ENCODE data around the gene MRPL2.
"Not testable (repeated sequence)": the region's sequence is repeated elsewhere in the genome, so short reads cannot be mapped to it uniquely, and the experiment has no call there.

The MRPL2 gene

DNA sequence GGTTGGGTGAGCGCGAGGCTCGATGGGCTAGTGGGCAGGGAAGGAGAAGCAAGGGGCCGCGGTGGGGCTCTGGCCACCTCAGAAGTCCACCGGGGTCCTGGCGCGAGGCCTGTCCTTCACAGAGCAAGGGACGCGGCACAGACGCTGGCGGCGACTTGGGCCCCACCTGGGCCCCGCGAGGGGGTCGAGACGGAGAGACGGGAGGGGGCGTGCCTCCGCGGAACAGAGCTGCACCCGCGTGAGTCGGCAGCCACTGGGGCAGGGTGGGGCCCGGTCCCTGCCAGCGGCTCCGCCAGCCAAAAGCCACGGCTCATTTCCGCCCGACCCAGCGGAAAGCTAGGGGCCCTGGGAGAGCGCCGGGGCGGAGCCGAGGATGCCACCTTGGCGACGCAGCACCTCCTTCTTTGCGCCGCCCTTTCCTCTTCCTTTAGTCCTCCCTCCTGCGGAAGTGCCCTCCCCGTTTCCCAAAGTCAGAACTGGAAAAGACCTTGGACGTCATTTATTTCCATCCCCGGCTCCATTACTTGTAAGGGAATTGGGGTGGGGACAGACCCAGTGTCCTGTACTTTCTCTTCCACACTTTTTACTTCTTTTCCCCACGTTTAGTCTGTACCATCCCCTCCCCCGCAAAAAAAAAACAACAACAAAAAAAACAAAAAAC lies 5.6 kb downstream of the MRPL2 start, which contains the start of gene CUL7:
CUL7 (minus strand) TSS at position 307 of the 661 bp plus-strand sequence. CDS start 1,063 bp downstream, outside the sequence.
- in situ Hi-C loops (cut with MboI; ENCODE audit: low sequenced_read_pairs): no loop called here

DNA sequence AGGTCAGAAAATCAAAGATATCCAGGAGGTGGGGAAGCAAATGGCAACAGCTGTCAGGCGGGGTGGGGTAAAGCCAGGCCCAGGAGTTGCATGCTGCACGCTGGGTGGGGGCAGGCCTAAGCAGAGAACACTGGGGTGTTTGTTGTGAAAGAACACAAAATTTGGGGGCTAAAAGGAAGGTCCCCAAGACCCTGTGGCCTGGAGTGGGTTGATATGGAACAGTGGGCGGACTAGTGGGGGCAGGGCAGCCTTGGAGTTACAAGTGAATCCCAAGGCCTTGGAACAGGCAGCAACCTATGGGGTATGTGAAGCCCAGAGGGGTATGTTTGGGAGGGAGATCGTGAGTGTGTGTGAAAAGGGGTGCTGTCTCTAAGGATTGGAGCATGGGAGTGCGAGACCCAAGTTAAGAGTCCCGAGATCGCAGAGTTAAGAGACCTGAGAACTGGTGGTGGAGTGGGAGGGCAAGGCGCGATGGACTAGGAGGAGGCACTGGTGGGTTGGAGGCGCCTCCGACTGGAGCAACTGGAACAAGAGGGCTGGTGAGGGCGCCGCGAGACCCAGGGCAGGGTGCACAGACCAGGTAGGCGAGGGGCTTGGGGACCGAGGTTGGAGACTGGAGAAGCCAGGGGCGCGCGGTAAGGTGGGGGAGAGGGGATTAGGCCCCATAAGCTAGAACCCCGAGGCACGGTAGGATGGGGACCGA lies 6.2 kb downstream of the MRPL2 start:
- in situ Hi-C loops (cut with MboI; ENCODE audit: low sequenced_read_pairs): no loop called here

DNA sequence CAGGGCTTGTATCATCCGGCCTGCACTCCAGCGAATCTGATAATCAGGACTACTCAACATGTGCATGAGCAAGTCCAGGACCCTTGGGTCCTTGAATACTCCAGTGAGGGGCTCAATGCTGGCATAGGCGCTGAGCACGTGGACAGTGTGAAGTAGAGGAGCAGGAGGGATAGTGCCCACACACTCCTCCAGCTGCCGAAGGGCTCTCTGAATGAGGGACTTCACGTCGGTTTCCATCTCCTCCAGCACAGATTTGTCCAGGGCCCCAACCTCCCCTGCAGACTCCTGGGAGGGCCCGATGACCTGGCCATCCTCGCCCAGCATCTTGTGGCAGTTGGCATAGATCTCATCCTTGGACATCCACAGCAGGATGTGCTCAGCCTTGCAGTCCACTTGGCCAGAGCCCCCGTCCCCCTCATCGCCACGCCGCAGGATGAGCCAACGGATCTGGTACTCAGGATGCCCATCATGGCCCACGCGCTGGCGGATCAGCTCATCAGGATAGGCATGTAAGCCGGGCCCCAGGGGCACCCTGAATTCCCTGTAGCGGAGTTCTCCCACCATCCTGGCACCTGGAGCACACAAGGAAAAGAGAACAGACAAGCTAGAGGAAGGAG lies 6.9 kb downstream of the MRPL2 start:
- in situ Hi-C loops (cut with MboI; ENCODE audit: low sequenced_read_pairs): no loop called here

DNA sequence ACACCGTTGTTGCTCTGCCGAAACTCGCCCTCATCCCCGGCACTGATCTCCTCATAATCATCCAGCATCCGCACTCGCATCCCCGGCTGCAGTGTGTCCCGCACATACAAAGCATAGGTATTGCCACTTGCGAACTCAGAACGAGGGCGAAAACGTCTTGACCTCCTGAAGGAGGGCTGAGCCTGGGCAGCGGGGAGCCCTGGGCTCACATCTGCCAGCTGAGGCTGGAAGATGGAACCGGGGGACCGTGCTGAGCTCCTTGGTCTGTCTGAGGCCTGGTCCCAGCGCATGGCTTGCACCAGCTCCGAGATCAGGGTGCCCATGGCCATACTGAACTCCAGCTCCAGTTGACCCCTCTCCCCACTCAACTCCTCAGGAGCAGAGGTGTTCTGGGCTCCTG lies 8.3 kb downstream of the MRPL2 start:
- in situ Hi-C loops (cut with MboI; ENCODE audit: low sequenced_read_pairs): no loop called here

DNA sequence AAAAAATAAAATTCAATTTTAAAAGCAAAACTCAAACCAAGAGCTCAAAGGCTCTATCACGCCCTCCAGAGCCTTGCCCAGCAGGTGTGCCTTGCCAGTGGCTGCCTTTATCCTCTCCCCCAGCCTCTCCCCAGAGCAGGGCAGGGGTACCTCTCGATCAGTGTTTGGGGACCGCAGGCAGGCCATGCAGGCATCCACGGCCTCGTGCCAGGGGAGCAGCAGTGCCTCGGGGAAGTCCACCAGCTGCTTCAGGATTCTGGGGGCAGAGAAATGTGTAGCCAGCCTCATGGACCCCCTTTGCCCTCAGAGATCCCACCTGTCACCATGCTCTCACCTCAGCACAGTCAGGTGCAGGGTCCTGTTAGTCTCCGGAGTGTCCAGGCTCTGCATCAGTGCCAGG lies 11.2 kb downstream of the MRPL2 start:
- in situ Hi-C loops (cut with MboI; ENCODE audit: low sequenced_read_pairs): no loop called here

DNA sequence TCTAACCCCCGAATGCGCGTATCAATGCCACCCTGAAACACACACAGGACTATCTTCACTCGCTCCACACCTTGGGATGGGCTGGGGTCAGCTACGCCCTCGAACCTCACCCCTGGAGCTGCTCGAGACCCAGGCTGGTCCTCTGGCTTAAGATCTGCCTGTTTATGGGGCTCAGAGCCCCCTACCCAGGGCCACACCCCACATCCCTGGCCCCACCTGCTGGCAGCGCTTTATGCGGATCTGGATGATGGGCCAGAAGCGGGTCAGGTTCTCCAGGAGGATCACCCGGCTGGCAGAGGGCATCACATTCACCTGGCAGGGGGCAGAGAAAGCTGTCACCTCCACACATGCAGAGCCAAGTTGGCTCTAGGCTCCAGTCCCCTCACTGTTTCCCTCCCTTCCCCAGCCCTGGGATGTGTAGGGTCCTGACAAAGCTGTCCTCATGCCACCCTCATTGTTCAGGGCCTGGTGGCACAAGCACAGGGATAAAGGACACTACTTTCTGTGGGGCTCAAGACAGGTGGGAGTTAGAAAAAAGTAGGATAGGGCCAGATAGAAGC lies 13.8 kb downstream of the MRPL2 start:
- in situ Hi-C loops (cut with MboI; ENCODE audit: low sequenced_read_pairs): no loop called here

DNA sequence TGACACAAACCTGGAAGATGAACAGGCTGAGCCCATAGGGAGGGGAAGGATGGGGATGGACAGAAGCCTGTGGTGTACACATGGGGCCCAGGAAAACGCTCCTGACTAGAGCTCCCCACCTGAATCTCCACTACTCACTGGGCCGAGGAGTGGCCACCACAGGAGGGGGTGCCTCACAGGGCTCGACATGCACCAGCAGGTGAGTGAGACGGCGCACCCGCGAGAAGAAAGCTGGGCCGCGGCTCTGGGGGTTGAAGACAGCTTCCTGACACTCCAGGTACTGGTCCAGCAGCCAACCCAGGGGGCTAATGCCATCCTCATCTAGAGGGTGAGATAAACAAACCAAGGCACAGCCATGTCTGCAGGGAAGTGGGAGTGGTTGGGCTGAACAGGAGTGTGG lies 15.9 kb downstream of the MRPL2 start:
- in situ Hi-C loops (cut with MboI; ENCODE audit: low sequenced_read_pairs): no loop called here

DNA sequence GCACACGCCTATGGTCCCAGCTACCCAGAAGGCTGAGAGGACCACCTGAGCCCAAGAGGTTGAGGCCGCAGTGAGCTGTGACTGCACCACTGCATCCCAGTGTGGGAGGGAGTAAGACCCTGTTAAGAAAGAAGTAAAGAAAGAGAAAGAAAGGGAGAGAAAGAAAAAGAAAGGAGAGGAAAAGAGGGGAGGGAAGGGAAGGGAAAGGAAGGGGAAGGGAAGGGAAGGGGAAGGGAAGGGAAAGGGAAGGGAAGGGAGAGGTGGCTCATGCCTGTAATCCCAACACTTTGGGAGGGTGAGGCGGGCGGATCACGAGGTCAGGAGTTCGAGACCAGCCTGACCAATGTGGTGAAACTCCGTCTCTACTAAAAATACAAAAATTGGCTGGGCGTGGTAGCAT lies 17.8 kb downstream of the MRPL2 start:
- in situ Hi-C loops (cut with MboI; ENCODE audit: low sequenced_read_pairs): not testable (repeated sequence)

DNA sequence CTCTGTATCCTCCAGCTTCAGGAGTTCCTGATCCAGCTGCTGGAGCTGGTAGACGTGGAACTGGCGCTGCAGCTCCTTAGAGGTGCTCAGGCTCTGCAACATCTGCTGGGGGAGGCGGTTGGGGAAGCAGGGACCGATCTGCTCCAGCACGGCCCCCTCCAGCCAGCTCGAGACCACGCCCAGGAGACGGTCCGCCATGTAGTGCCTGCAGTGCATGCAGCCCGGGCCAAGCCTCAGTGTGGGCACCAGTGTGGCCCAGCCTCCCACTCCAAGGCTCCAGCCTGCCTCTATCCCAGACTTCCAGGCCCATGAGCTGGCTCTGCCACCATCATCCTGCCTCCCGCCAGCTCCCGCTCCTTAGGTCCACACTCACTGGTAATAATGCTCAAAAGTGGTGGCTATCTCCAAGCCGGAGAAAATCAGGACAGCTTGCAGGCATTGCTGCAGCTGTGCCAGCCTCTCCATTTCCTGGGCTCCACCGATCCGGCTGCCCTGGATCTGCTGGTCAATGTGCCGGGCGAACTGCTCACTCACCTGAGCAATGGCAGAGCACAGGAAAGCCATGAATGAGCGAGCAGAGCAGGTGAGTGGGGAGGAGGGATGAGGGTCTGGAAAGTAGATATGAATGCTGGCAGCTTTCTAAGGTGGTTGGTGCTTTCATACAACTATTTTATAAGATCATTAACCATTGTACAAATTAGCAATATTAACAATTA lies 18.5 kb downstream of the MRPL2 start:
- in situ Hi-C loops (cut with MboI; ENCODE audit: low sequenced_read_pairs): no loop called here

DNA sequence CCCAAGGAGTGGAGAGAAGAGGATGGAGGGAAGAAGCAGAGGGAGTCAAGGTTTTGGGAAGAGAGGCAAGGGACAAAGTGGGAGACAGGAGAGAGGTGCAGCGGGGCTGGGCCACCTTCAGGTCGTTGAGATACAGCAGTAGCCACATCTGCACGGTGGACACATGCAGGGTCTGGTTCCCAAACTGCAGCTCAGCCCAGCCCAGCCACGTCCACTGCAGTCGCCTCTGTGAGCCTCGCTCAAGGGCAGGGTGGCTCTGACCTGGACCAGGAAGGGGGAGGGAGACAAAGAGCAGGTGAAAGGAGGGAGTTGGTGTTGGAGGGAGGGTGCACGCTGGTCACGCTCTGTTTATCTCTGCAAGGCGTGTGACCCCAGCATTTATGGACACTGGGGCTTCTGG lies 20.5 kb downstream of the MRPL2 start:
- in situ Hi-C loops (cut with MboI; ENCODE audit: low sequenced_read_pairs): no loop called here

DNA sequence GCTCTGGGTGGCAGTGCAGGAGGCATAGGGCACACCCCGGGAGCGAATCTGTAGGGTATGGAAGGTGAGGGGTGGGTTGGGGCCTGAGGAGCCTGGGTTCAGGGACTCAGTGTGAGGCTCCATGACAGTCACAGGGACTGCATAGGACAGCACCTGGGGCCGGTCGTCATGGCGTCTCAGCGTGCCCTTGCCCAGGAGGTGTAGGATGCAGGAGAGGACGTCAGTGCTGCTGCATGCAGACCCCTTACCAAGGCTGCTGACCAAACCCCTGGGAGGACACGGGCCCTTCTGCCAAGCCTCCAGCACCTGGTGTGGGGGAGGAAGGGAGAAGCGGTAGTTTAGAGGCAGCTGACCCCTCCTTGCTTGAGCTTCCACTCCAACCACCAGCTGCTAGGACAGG lies 21.5 kb downstream of the MRPL2 start:
- in situ Hi-C loops (cut with MboI; ENCODE audit: low sequenced_read_pairs): no loop called here

DNA sequence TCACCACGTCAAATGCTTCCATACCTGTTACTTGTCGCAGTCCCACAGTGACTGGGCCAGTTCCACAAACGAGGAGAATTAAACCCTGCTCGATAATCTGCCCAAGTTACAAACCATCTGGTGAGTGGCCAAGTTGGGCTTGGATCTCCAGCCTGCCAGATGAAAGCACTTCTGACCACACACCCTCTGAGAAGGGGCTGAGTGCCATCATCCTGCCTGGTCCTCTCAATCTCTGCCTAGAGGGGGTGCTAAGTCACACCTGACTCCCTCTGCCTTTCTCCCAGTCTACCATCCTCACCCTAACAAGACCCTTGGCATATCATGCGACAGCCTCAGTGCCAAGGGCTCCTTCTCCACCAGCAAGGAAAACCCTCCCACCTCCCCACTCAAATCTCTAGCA lies 22.0 kb downstream of the MRPL2 start:
- in situ Hi-C loops (cut with MboI; ENCODE audit: low sequenced_read_pairs): no loop called here

DNA sequence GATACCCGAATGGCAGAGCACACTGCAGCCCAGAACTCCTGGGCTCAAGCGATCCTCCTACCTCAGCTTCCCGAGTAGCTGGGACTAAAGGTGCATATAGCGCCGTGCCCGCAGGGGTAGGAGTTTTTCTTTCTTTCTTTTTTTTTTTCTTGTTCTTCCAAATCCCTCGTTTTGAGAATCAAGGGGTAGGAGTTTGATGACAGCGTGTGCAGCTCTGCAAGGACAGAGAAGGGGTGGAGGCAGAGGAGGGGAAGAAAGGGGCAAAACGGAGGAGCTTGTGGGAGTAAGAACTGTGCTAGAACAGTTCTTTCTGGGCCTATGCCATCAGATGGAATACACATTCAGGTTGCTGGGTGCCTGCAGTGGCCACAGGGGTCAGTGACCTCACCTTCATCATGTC lies 22.5 kb downstream of the MRPL2 start:
- in situ Hi-C loops (cut with MboI; ENCODE audit: low sequenced_read_pairs): no loop called here

DNA sequence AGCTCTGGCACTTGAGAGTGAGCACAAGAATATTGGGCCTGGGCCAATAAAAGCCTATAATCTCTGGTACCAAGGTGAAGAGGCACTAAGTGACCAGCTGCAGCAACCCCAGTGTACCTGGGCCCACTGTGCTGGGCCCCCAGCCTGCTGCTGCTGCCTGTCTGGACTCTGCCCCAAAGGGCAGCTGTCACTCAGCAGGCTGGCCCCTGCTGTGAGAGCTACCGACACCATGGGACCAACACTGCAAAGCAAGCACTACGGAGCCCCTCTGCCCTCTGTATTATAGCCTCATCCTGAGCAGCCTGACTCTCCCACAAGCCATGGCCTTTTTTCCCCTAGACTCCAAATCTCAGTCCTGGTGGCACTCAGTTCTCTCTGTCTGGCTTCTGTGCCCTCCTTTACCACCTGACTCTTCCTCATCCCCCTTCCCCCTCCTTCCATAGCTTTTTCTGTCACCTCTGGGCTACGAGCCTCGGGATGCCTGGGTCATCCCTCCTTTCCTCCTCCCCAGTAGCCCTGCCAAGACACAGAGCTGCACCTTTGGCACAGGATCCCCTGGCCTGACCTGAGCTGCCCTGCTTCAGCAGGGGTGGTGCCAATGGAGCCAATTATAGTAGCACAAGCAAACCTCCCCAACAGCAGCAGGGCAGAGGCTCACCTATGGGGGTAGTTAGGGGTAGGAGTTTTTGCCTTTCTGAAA lies 23.6 kb downstream of the MRPL2 start:
- in situ Hi-C loops (cut with MboI; ENCODE audit: low sequenced_read_pairs): no loop called here

DNA sequence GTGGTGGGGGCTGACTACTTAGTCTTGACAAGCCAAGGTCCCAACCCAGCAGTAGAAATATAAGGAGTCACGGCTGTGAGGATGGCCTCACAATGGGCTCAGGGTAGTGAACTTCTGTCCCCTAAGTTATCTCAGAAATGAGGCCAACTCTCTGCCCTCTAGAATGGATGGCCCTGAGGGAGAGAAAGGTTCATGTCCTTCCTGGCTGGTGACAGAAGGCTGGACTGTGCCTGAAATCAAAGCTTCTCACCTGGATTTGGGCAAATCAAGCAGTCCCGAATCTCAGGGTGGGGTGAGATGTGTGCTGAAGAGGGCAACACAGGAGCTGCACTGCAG lies 25.1 kb downstream of the MRPL2 start:
- in situ Hi-C loops (cut with MboI; ENCODE audit: low sequenced_read_pairs): no loop called here

DNA sequence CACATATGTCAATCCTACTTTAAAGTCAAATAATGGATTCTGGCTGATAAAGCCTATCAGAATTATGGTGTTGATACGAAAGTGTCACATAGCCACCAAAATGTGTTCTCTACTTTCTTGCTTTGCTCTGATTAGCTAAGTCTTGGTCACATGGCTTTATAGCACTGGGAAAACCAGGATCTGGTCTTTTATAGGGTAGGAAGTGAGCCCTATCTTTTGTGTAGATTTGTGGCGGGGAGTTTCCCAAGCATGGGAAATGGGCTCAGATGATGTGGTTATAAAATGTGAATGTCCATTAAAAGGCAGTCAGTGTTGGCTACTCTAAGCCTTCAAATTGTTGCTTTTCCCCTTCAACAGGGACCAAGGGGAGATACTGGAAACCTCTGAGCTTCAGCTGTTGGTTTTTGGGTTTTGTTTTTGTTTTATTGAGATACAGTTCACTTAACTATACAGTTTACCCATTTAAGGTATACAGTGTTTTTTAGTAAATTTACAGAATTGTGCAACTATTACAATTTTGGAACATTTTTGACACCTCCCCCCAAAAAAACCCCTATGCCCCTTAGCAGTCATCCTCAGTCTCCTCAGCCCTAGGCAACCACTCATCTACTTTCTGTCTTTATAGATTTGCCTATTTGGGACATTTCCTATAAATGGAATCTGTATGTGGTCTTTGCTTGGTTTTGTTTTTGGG lies 25.6 kb downstream of the MRPL2 start:
- in situ Hi-C loops (cut with MboI; ENCODE audit: low sequenced_read_pairs): no loop called here

DNA sequence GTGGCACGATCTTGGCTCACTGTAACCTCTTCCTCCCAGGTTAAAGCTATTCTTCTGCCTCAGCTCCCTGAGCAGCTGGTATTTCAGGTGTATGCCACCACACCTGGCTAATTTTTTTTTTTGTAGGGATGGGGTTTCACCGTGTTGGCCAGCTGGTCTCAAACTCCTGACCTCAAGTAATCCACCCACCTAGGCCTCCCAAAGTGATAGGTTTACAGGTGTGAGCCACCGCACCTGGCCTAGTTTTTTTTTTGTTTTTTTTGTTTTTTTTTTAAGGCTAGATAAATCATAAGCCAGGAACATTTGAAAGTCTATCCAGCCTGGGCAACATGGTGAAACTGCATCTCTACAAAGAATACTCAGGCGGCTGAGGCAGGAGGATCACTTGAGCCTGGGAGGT lies 26.9 kb downstream of the MRPL2 start:
- in situ Hi-C loops (cut with MboI; ENCODE audit: low sequenced_read_pairs): no loop called here

DNA sequence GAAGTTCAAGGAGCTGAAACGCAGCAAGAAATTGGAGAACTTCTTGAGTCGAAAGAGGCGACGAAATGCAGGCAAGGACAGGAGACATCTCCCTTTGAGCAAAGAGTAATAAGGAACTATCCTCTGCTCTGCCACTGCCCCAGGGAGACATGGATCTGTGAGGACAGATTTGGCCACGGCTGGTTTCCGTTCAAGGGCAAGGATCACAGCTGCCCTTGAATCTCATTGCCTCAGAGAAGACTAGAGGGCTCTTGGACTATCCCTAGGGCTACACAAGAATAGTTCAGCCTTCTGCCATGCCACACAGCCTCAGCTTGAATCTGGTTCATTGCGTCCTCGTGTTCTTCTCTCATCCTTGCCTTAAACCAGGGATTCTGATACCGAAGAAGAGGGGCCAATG lies 30.1 kb downstream of the MRPL2 start:
- in situ Hi-C loops (cut with MboI; ENCODE audit: low sequenced_read_pairs): no loop called here

DNA sequence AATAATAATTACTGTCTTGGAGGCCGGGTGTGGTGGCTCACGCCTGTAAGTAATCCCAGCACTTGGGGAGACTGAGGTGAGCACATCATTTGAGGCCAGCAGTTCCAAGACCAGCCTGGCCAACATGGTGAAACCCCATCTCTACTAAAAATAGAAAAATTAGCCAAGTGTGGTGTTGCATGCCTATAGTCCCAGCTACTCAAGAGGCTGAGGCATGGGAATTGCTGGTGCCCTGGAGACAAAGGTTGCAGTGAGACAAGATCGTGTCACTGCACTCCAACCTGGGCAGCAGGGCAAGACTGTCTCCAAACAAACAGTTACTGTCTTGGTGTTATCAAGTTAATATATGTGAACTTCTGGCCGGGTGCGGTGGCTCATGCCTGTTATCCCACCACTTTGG lies 32.9 kb downstream of the MRPL2 start:
- in situ Hi-C loops (cut with MboI; ENCODE audit: low sequenced_read_pairs): no loop called here

DNA sequence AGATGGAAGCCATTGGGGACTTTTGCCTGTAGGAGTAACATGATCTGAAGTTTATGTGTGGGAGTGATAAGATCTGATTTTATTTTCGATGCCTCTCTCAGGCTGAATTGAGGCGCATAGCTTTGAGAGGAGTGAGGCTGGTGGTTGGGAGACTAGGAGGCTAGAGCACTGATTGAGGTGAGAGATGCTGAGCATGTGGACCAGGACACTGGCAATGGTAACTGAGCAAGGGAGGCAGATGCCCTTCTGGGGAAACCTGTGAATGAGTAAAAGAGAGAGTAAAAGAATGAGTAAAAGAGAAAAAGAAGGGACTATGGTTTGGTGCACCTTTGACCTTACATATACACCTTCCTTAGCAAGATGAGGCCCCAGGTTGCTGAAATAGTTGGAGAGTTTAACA lies 34.8 kb downstream of the MRPL2 start:
- in situ Hi-C loops (cut with MboI; ENCODE audit: low sequenced_read_pairs): no loop called here

Measured in HL-60/S4 (cell line).